Ovary (tissue), 3 donors: ENCODE measurements around the gene PIK3C2G.

Experiments
- CTCF ChIP-seq, 3 donors: fragments of 450-650 bp in 2 of 3; fragments of 200-600 bp in 1 of 3; IDR thresholded peaks; one replicate each; pipeline versions ENCODE4 v1.5.1 to v1.8.0; 2016 to 2022; ENCODE audit warnings: antibody characterized with exemption in 3 of 3, mild to moderate bottlenecking in 1 of 3
- POLR2A ChIP-seq: fragments of 450-650 bp; IDR thresholded peaks from one replicate; pipeline ENCODE4 v1.6.1; 2017; ENCODE audit warnings: antibody characterized with exemption, mild to moderate bottlenecking, moderate library complexity
- donor health status: DM: no; HTN: no; CAD: no.

- TF ChIP-seq CTCF (IDR thresholded peaks at IDR 0.05) (no peak), POLR2A (no peak)
These were observed 170.5 kb downstream of the PIK3C2G start for GRCh38 chr12:18431771-18432170.
